Activated T-cell treated with anti-CD3 and anti-CD28 coated beads, Interleukin-2, amount 50 U/mL, for 24 hours (primary cell): Measurements from ENCODE around the gene HOXB8.

ENCODE experiments used
- DNase-seq: peaks from one replicate; pipeline ENCODE4 v3.0.0-alpha.2; 2020
- H3K27ac Mint-ChIP-seq: 2 replicates; pipeline ENCODE4 v1.8.0; 2020; ENCODE audit warnings: mild to moderate bottlenecking, mixed read lengths
- H3K27me3 Mint-ChIP-seq: 2 replicates; pipeline ENCODE4 v1.8.0; 2020; ENCODE audit warnings: mixed read lengths
- H3K36me3 Mint-ChIP-seq: 2 replicates; pipeline ENCODE4 v1.8.0; 2020; ENCODE audit warnings: low read depth, mixed read lengths
- H3K4me1 Mint-ChIP-seq: 2 replicates; pipeline ENCODE4 v1.8.0; 2020; ENCODE audit warnings: low read depth, mixed read lengths
- H3K4me3 Mint-ChIP-seq: 2 replicates; pipeline ENCODE4 v1.8.0; 2020; ENCODE audit warnings: mild to moderate bottlenecking, moderate library complexity, mixed read lengths
- H3K9me3 Mint-ChIP-seq: 2 replicates; pipeline ENCODE4 v1.8.0; 2020; ENCODE audit warnings: mixed read lengths

HOXB8 gene

DNA sequence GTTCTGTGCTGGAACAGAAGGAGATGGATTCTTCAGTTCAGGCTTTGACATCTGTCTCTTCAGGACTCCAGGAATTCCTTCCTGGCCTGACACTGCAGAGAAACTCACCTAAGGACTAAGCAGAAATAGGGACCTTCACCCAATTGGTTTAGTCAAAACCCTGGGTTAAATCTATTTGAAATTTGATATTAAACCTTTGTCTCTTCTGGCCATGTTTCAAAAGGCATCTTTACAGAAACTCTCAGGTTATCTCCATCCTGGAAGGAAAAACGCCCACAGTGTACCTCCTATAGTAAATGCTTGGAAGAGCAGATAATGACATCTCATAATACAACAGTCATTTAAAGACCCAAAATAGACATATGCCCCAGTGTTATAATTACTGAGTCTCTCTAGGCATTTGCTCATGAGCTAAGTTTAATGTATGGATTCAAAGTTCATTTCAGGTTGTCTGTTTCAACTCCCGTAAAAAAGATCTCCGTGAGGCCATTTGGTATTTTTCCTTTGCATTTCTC lies 31.3 kb downstream of the HOXB8 start:
- Mint-ChIP-seq H3K9me3 (no peaks in the 10 kb centered on the region), H3K4me1 (peaks cover 51% of the 10 kb centered on the region), H3K27me3 (peaks cover 98% of the 10 kb centered on the region), H3K36me3 (peaks cover 2% of the 10 kb centered on the region), H3K4me3 (no peak overlapping the region), H3K27ac (no peak overlapping the region)
- no peak for DNase-seq

DNA sequence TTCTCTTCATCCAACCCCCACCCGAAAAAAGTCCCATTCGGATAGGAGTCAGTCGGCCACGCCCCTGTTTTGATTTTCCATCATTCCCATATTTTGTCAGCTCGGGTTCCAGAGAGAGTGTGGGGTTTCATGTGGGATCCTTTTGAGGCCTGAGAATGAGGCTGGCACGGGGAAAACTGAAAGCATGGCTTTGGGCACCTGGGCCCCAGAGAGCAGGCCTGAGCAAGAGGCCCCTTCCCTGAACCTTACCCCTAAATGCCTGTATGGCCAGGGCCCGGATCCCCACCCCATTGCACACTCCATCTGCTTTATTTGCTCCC lies 32.4 kb downstream of the HOXB8 start:
- H3K27me3 Mint-ChIP-seq, result peaks cover 93% of the 10 kb centered on the region

DNA sequence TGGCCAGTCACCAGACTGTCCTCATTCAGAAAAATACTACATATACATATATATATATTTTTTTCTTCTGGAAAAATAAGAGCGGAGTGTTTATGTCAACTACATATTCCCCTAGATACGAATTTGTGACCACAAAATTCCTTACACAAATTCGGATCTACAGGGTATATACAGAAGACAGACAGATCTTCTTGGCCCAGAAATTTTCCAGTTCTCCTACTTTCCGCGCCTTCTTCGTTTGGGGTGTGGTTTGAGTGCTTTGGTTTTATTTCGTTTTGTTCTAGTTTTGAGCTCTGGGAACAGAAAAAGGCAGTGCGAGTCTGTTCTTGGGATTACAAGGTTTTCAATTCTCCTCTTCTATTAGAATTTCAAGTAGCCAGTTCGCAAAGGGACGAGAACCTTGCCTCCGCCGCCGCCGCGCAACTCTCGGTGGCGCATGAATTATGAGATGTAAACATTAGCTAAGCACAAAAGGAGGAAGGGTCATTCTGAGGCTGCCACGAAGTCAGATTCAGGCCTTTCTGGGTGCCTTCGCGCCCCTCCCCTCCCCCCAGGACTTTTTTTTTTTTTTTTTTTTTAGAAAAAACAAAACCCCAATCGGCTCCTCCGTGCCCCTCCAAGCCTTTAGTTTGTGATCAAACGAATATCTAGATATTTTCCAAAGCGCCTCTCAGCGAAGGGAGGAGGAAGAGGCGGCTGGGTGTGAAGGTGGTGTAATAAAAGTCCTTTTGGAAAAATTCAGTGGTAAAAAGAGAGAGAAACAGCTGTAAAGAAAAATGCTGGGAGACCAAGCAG lies 35.1 kb downstream of the HOXB8 start:
- Mint-ChIP-seq H3K4me1 (peaks cover 52% of the 10 kb centered on the region), H3K27me3 (peaks cover 82% of the 10 kb centered on the region), H3K36me3 (no peaks in the 10 kb centered on the region), H3K4me3 (peak overlapping the region; percentile 11), H3K27ac (no peak overlapping the region), H3K9me3 (no peaks in the 10 kb centered on the region)
- DNase-seq, result no peak

More for the DNA sequence above, 32.4 kb downstream of the HOXB8 start:
- Mint-ChIP-seq H3K36me3 (peaks cover 2% of the 10 kb centered on the region), H3K27ac (no peak overlapping the region), H3K4me3 (peak overlapping the region; percentile 57), H3K9me3 (no peaks in the 10 kb centered on the region), H3K4me1 (peaks cover 55% of the 10 kb centered on the region)
- no peak for DNase-seq

DNA sequence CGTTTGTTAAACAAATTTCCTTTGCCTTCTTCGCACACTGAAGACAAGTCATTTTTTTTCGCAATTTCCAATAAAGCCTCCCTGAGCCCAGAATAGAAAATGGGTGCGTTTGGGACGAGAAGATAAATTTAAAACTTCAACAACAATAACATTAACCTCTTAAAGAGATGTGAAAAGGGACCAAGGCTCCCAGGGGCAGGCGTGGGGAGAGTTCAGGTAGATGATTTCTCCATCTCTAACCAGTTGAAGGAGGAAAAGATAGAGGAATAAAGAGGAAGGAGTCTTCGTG lies 35.7 kb downstream of the HOXB8 start:
- Mint-ChIP-seq H3K9me3 (no peaks in the 10 kb centered on the region), H3K36me3 (no peaks in the 10 kb centered on the region), H3K4me3 (peak overlapping the region; percentile 83), H3K27ac (no peak overlapping the region), H3K4me1 (peaks cover 50% of the 10 kb centered on the region), H3K27me3 (peaks cover 78% of the 10 kb centered on the region)
- DNase-seq, result no peak

DNA sequence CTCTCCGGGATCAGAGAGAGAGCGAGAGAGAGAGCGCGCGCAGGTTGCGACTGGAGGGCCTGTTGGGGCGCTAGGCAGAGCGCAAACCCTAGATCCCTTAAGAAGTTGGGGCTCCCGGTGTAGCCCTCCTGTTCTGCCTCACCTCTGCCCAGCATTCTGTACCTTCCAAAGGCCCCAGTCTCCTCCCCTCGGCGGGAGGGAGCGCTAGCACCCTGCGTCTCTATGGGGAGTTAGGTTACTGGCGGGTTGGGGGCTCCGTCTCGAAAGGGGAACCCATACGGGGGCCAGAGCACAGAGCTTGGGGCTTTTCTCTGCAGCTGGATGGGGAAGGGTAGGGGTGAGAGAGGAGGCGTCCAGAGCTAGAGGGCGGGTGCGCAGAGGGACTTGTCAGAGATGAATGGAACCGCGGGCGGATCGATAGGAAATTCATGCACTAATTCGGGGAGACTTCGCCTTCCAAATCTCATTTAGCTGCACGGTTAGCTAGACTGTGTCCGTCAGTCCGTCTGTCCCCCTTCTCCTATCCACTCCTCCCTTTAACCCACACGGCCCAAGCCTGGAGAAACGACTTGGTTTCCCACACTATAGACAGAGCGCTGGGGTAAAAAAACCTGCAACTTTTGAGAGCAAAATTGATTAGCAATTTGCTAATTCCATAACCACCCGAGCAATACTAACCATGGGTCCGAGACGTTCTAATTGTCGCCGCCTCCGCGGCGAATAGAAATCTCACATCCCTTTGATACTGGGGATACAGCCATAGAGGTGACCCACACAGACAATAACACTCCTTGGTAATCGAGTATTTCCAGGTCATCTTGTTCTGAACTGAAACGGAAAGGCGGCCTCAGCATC lies 36.2 kb downstream of the HOXB8 start:
- Mint-ChIP-seq H3K36me3 (no peaks in the 10 kb centered on the region), H3K9me3 (no peaks in the 10 kb centered on the region), H3K4me3 (peak overlapping the region; percentile 83), H3K27ac (peak overlapping the region; percentile 37), H3K4me1 (peaks cover 50% of the 10 kb centered on the region), H3K27me3 (peaks cover 76% of the 10 kb centered on the region)
- no peak for DNase-seq

DNA sequence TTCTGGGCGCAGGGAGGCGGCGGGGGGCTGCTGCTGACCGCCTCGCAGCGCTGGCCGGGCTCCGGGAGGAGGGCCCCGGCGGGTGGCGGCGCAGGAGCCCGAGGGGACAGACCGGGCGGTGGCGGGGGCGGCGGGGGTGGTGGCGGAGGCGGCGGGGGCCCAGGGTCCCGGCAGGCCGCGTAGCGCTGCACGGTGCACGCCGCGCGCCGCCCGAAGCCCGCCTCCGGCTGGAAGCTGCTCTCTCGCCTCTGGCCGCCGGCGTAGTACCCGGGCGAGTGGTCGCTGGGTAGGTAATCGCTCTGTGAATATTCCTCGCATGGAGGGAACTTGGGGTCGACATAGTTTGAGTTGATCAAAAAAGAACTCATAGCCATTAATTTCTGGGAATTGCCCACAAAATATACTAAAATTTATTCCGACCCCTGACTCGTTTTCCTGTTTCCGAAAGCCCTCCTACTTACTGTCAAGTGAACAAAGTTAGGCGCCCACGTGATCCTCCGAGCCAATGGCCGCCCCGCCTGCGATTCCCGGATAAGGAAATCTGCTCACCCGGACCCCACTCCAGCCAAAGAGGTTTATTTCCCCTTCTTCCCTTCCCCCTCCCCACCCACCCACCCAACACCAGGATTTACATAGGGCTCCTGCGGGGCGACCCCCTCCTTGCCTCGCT lies 37.0 kb downstream of the HOXB8 start, which contains the start of gene HOXB4:
Gene HOXB4, minus strand, starts transcription at position 405 of the 670 bp plus-strand sequence. Its CDS starts 31 bp downstream, at position 374.
- H3K4me1 Mint-ChIP-seq, result peaks cover 50% of the 10 kb centered on the region
- peaks cover 69% of the 10 kb centered on the region for H3K27me3 Mint-ChIP-seq
- H3K27ac Mint-ChIP-seq, result peak within 1 kb of the TSS; percentile 83
- DNase-seq, result peak; percentile 76
- no peaks in the 10 kb centered on the region for H3K36me3 Mint-ChIP-seq
- no peaks in the 10 kb centered on the region for H3K9me3 Mint-ChIP-seq
- H3K4me3 Mint-ChIP-seq, result peak within 1 kb of the TSS; percentile 83

DNA sequence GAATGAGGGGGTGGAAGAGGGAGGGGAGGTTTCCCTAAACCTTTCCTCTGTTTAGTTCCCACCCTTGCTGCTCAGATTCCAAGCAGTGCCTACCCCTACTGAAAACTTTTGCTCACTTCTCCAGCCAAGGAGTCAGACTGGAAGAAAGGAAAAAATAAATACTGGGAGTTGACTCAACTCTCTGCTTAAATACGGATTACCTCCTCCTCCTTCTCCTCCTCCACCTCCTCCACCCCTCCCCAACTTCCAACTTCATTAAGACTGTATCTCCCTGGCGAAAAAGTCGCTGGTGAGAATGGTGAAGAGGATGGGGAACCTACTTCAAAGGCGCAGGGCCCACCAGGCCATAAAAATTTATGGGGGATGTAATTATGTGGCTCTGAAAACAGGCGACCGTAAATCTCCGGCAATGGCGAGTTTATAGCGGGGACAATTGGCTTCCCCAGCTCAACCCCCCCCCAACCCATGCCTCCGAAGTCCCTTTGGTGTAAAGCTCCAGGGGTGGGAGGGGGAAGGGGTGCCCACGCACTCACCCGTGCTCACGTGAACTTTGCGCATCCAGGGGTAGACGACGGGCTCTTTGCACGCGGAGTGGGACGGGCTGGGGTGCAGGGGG lies 37.7 kb downstream of the HOXB8 start:
- peak; percentile 42 for DNase-seq
- Mint-ChIP-seq H3K36me3 (no peaks in the 10 kb centered on the region), H3K9me3 (no peaks in the 10 kb centered on the region), H3K27me3 (peaks cover 62% of the 10 kb centered on the region), H3K4me1 (peaks cover 47% of the 10 kb centered on the region), H3K4me3 (peak overlapping the region; percentile 75), H3K27ac (peak overlapping the region; percentile 38)

DNA sequence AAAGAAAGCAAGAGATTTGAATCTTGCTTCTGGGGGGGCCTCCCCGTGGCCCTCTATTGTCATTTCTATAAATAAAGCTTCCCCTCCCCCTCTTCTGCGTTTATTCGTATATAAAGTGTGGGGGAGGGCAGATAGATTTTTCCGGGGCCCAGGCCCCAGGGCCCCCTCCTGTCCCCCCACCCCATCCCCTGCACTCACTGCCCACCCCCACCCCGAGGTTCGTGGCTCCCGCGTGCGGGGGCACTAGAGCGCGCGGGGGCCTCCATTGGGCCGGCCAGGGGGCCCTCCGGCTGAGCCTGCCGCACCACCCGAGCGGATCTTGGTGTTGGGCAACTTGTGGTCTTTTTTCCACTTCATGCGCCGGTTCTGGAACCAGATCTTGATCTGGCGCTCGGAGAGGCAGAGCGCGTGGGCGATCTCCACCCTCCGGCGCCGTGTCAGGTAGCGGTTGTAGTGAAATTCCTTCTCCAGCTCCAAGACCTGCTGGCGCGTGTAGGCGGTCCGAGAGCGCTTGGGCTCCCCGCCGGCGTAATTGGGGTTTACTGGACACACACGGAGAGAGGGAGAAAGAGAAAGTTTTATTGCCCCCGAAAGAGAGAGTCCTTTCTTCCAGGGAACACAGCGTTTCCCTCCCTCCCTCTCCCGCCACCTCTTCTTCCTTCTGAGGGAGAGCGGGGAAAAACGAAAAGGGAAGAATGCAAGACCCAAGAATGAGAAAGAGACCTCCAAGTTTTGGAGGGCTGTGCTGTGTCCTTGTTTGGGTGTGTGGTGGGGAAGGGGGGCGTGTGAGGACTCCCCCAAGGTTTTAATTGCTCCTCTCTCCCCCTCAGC lies 38.4 kb downstream of the HOXB8 start:
- Mint-ChIP-seq H3K36me3 (no peaks in the 10 kb centered on the region), H3K4me3 (peak overlapping the region; percentile 75), H3K9me3 (no peaks in the 10 kb centered on the region), H3K4me1 (peaks cover 43% of the 10 kb centered on the region), H3K27me3 (peaks cover 56% of the 10 kb centered on the region), H3K27ac (peak overlapping the region; percentile 29)
- no peak for DNase-seq

DNA sequence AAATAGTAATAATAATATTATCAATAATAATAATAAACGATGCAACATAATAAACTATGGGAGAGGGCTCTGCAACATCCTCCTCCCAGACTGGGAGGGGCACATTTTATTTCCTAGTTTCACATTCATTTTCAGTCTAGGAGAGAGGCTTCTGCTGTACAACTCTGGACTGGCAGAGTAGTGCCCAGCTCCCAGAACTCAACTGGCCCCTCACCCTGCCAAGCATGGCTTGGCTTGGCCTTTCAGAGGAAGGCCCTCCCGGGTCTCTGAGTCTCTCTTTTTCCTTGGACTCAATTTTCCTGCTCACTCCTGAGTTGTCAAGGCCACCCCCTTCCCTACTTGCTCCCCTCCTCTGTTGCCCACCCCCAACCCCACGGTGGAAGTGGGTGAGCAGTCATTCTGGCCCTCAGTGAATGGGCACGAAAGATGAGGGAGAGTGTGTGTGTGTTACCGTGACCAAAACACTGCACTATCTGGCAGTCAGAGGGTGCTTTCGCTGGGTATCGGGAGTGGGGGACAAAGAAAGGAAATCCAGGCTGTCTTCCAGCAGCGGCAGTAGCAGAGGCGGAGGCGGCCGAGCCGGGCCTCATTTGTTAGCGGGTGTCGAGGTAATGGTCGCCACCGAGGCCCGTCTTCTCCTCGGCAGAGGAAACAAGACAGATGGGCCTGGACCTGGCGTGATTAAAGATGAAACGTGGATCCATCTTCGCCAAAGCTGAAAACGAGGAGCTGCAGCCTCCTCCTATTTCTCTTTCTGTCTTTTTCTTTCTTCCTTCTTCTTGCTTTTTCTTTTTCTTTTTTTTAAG lies 39.2 kb downstream of the HOXB8 start:
- Mint-ChIP-seq H3K27ac (no peak overlapping the region), H3K36me3 (no peaks in the 10 kb centered on the region), H3K9me3 (no peaks in the 10 kb centered on the region), H3K4me1 (peaks cover 35% of the 10 kb centered on the region), H3K4me3 (no peak overlapping the region), H3K27me3 (peaks cover 48% of the 10 kb centered on the region)
- no peak for DNase-seq

DNA sequence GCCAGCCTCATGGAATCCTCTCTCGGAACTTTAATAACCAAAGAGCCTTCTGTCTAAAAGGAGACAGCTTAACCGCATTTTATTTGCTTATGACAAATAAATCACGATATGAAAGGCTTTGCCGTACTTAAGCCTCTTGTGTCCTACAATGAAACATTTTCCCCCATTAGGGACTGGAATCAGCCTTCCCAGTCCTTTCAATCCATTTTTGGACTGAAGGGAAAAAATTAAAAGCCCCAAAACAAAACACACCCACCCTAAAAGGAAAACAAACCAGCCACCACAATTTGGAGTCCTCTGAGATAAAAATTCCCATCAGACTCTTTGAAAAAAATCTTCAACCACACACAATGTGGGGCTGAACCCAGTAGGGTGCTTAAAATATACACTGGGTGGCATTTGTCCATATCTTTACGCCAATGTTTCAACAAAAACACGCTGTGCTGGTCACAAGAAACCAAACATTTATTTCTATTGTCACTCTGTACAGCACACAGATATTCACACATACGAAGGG lies 40.0 kb downstream of the HOXB8 start:
- no peaks in the 10 kb centered on the region for H3K36me3 Mint-ChIP-seq
- no peak overlapping the region for H3K4me3 Mint-ChIP-seq
- no peak for DNase-seq

DNA sequence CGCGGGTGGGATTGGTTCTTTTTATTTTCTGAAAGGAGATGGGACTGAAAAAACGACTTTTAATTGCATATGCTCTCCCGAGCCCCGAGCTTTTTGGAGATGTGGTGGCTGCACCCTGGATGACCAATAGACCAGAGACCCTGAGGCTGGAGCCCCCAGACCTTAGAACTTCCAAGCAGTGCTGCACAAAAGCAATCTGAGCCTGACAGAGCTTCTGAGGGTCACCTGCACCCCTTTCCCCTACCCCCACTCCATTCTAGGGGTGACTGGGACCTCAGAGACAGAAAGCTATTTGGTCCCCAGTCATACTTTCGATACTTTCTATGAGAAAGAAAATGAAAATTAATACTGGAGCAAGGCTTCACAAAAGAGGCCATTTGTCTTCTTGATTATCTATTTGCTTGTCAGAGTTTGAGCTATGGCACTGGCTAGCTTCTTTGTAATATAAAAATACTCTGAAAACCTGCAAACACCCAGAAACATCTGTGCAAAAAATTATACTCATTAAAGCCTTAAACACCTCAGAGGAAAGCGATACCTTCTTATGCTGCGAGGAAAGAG lies 40.5 kb downstream of the HOXB8 start:
- H3K4me1 Mint-ChIP-seq, result peaks cover 26% of the 10 kb centered on the region
- no peak overlapping the region for H3K4me3 Mint-ChIP-seq
- no peaks in the 10 kb centered on the region for H3K9me3 Mint-ChIP-seq
- no peaks in the 10 kb centered on the region for H3K36me3 Mint-ChIP-seq
- H3K27me3 Mint-ChIP-seq, result peaks cover 38% of the 10 kb centered on the region
- no peak overlapping the region for H3K27ac Mint-ChIP-seq
- no peak for DNase-seq

More for the DNA sequence above, 40.0 kb downstream of the HOXB8 start:
- Mint-ChIP-seq H3K27ac (no peak overlapping the region), H3K9me3 (no peaks in the 10 kb centered on the region), H3K4me1 (peaks cover 29% of the 10 kb centered on the region), H3K27me3 (peaks cover 43% of the 10 kb centered on the region)

DNA sequence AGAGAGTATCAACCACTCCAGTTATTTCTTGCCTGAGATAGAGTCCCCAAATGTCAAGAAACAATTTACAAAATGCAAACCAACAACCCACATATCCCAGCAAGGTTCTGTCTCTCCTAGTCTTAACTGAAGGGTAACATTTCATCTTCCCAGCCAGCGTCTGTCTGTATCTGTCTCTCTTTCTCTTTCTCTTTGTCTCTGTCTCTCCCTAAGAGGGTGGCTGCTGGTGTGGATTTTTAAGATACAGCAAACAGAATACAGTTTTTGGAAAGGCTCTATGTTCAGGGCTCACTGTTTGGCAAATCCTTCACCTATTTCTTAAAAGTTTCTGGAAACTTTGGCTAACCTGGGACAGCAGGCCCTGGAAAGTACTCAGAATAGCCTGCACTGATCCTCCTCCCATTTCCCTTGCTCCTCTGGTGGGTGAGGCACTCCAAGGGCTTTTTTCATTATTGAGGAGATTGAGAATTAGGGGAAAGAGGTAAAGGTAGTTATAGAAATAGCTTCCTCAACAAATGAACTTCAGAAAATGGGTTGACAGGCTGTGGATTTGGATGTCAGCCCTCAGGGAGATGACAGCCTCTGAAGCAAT lies 43.2 kb downstream of the HOXB8 start:
- H3K4me1 Mint-ChIP-seq, result peaks cover 10% of the 10 kb centered on the region
- H3K4me3 Mint-ChIP-seq, result no peak overlapping the region
- no peak for DNase-seq
- peaks cover 17% of the 10 kb centered on the region for H3K27me3 Mint-ChIP-seq
- H3K9me3 Mint-ChIP-seq, result no peaks in the 10 kb centered on the region
- H3K36me3 Mint-ChIP-seq, result no peaks in the 10 kb centered on the region
- no peak overlapping the region for H3K27ac Mint-ChIP-seq
